Measurements from ENCODE around the gene TCHH. TPM values are rescaled to one million over a fixed set of nuclear protein-coding genes. Genes with fewer than 3 reads are reported as not detected.

Gene TCHH
- total and polyA plus RNA-seq, 10 of the 15 experiments (the other 5 are each of a cell fraction or from before 2014, with no cell fraction given) = not detected

GRCh38 chr1:152078831-152079441, 36.3 kb downstream of the TCHH start:
- no TSS peak for BruUV-seq (replicated peaks)
- ATAC-seq (no peak), DNase-seq (ENCODE audit: low read depth, low spot score) (no peak), FAIRE-seq (no peak)
- no peaks in the 10 kb centered on the region for H3K27me3 ChIP-seq (replicated peaks in 1 of 2; ENCODE audit: control insufficient read depth in 2 of 2, insufficient read depth in 2 of 2, low read length in 1 of 2)
- in situ Hi-C loops (cut with MboI) = no loop called here
- SMC1A ChIA-PET (ENCODE audit: uncharacterized antibody, unreplicated experiment) = no interaction called here
- H3K79me2 ChIP-seq (ENCODE audit: control insufficient read depth, insufficient read depth, low read length) = no peaks in the 10 kb centered on the region
- TF ChIP-seq SMAD5 (IDR thresholded peaks at IDR 0.05; ENCODE audit: low read depth) = no peak
- no peak for TF ChIP-seq BCLAF1 (IDR thresholded peaks at IDR 0.05)
- no peak for TF ChIP-seq ASH2L (IDR thresholded peaks at IDR 0.05; ENCODE audit: borderline replicate concordance, low read depth)
- TF ChIP-seq JUNB (IDR thresholded peaks at IDR 0.05) = no peak
- no peak for TF ChIP-seq MTA3 (IDR thresholded peaks at IDR 0.05; ENCODE audit: borderline replicate concordance, low read length)
- TF ChIP-seq STAT3 (IDR thresholded peaks at IDR 0.05; ENCODE audit: low read depth, low read length) = no peak
- TF ChIP-seq MEF2A (IDR thresholded peaks at IDR 0.05; ENCODE audit: insufficient read depth, low read depth, low read length) = no peak
- no peak for TF ChIP-seq CREB1 (IDR thresholded peaks at IDR 0.05; ENCODE audit: low read depth)
- TF ChIP-seq BHLHE40 (IDR thresholded peaks at IDR 0.05; ENCODE audit: borderline replicate concordance in 1 of 2, low read depth in 2 of 2, low read length in 1 of 2) = no peak
- no peak for TF ChIP-seq ZNF274 (IDR thresholded peaks at IDR 0.05; ENCODE audit: insufficient read depth, insufficient read length)
- TF ChIP-seq YY1 (IDR thresholded peaks at IDR 0.05; ENCODE audit: low read depth, low read length) = no peak
- no peak for TF ChIP-seq SMAD1 (IDR thresholded peaks at IDR 0.05; ENCODE audit: low read depth, partially characterized antibody)
- POLR2A ChIA-PET = no interaction called here
- no peaks in the 10 kb centered on the region for H4K20me1 ChIP-seq (ENCODE audit: control insufficient read depth, insufficient read depth)
- WGBS (ENCODE audit: insufficient coverage, insufficient replicate concordance, low lambda C conversion rate, missing lambda C conversion rate) = 31% methylated on average over 24 of the region's 24 CpGs
- no peak overlapping the region for H3K4me3 ChIP-seq
- no peaks in the 10 kb centered on the region for H3K4me1 ChIP-seq (ENCODE audit: control insufficient read depth, insufficient read depth, low read length)
- no peaks in the 10 kb centered on the region for H3K36me3 ChIP-seq (ENCODE audit: control insufficient read depth in 2 of 2, insufficient read depth in 2 of 2, low read length in 1 of 2)
- RAD21 ChIA-PET (ENCODE audit: unreplicated experiment) = no interaction called here
- no peaks in the 10 kb centered on the region for H3K9me3 ChIP-seq (replicated peaks; ENCODE audit: control insufficient read depth, insufficient read depth, low read length)
- CTCF ChIA-PET = no interaction called here
- H3K27ac ChIP-seq (ENCODE audit: control insufficient read depth, insufficient read depth) = no peak overlapping the region
- intact Hi-C loops (cut with micrococcal nuclease; ENCODE audit: unreplicated experiment) = no loop called here
- no peak overlapping the region for H3K4me2 ChIP-seq (ENCODE audit: control insufficient read depth, insufficient read depth)
- H2AFZ ChIP-seq (ENCODE audit: control insufficient read depth, low read depth, low read length) = no peak overlapping the region
- H3K9ac ChIP-seq (ENCODE audit: control insufficient read depth, insufficient read depth, low read length) = no peak overlapping the region
